A673 (cell line): ENCODE data around the gene CCDC63. TPM values are rescaled to one million over a fixed set of nuclear protein-coding genes. Genes with fewer than 3 reads are reported as not detected.

Experiments
- BruUV-seq: library from RNA; stranded (reverse); fragments of 400-500 nt; replicated peaks from 2 replicates; lab custom pipeline; 2021; lab: Mats Ljungman, UMichigan
- CTCF ChIA-PET: fragments of 300-600 bp; sonication (Branson Sonifier 250); formaldehyde crosslinking; loops from one replicate; lab custom pipeline; 2022; ENCODE audit warnings: antibody characterized with exemption; lab: Charles Lee
- POLR2A ChIA-PET: fragments of 300-600 bp; sonication (Branson Sonifier 250); formaldehyde crosslinking; loops from one replicate; lab custom pipeline; 2022; ENCODE audit warnings: antibody characterized with exemption; ENCODE audit not compliant: low non-redundant PET; lab: Charles Lee
- DNase-seq: peaks from one replicate; pipeline ENCODE4 v3.0.0-alpha.2; 2015; ENCODE audit warnings: low spot score
- H3K27ac ChIP-seq: fragments of 200-600 bp; sonication (generic); 2 replicates; pipeline ENCODE4 v1.5.1; 2016; ENCODE audit warnings: mixed run types, low read depth, mild to moderate bottlenecking, mixed read lengths, antibody characterized with exemption, low read length; ENCODE audit not compliant: poor library complexity, severe bottlenecking
- H3K27me3 ChIP-seq: fragments of 200-600 bp; sonication (generic); replicated peaks from 2 replicates; pipeline ENCODE4 v1.6.1; 2017; ENCODE audit warnings: mixed run types, low read depth, mild to moderate bottlenecking, mixed read lengths, antibody characterized with exemption, low read length; ENCODE audit not compliant: insufficient read depth, poor library complexity
- H3K36me3 ChIP-seq: fragments of 200-600 bp; sonication (generic); 2 replicates; pipeline ENCODE4 v1.6.1; 2016; ENCODE audit warnings: mixed run types, mild to moderate bottlenecking, mixed read lengths, antibody characterized with exemption, low read length; ENCODE audit not compliant: insufficient read depth, poor library complexity, severe bottlenecking
- H3K4me1 ChIP-seq: fragments of 200-600 bp; sonication (generic); 2 replicates; pipeline ENCODE4 v1.6.1; 2017; ENCODE audit warnings: mixed run types, mild to moderate bottlenecking, mixed read lengths, antibody characterized with exemption, low read length; ENCODE audit not compliant: insufficient read depth, poor library complexity, severe bottlenecking
- H3K4me3 ChIP-seq: fragments of 200-600 bp; sonication (generic); 2 replicates; pipeline ENCODE4 v1.5.1; 2016; ENCODE audit warnings: low read depth, mixed run types, mild to moderate bottlenecking, mixed read lengths, low read length; ENCODE audit not compliant: poor library complexity, severe bottlenecking
- H3K9me3 ChIP-seq: fragments of 200-600 bp; sonication (generic); 2 replicates; pipeline ENCODE4 v1.6.1; 2016; ENCODE audit warnings: mixed run types, low read depth, mild to moderate bottlenecking, mixed read lengths, antibody characterized with exemption, low read length; ENCODE audit not compliant: poor library complexity, severe bottlenecking
- CTCF ChIP-seq: fragments of 300-800, 200-600 bp; sonication (generic); conservative IDR thresholded peaks from 2 replicates; pipeline ENCODE4 v1.5.1; 2017; ENCODE audit warnings: low read depth, mild to moderate bottlenecking, antibody characterized with exemption, low read length, moderate library complexity, mixed read lengths
- EZH2 ChIP-seq: fragments of 200-600 bp; sonication (generic); IDR thresholded peaks from 2 replicates; pipeline ENCODE4 v1.6.1; 2017; ENCODE audit warnings: borderline replicate concordance, low read depth, mild to moderate bottlenecking, mixed read lengths, antibody characterized with exemption, low read length; ENCODE audit not compliant: poor library complexity, severe bottlenecking
- intact Hi-C: fragments of 100-400 bp; cut with micrococcal nuclease; formaldehyde crosslinking; loops from one replicate; pipeline ENCODE4 v1.10.0; 2022; ENCODE audit not compliant: unreplicated experiment
- total RNA-seq: library from RNA; stranded (reverse); gene quantifications from 2 replicates; pipeline ENCODE4 v1.2.3, GENCODE V29; 2021

CCDC63 gene
- total RNA-seq, 1 experiment from 2014 or later = 0.24 TPM

- no TSS peak for BruUV-seq
- Histone ChIP-seq H3K9me3 (no peaks in the 10 kb centered on the region), H3K27me3 (no peaks in the 10 kb centered on the region), H3K4me3 (no peak overlapping the region), H3K36me3 (no peaks in the 10 kb centered on the region), H3K27ac (no peak overlapping the region), H3K4me1 (no peaks in the 10 kb centered on the region)
- ChIA-PET CTCF (no interaction called here), POLR2A (interaction anchor here (0.6 kb wide), 1 partner anchor 38 kb away, joined by 11 read pairs; no protein-coding TSS in a partner anchor)
- peak; percentile 60 for DNase-seq
- TF ChIP-seq EZH2 = no peak
- no peak for TF ChIP-seq CTCF
- intact Hi-C loops = no loop called here
Observed at GRCh38 chr12:110917467-110917866, 70.7 kb downstream of the CCDC63 start.

DNA sequence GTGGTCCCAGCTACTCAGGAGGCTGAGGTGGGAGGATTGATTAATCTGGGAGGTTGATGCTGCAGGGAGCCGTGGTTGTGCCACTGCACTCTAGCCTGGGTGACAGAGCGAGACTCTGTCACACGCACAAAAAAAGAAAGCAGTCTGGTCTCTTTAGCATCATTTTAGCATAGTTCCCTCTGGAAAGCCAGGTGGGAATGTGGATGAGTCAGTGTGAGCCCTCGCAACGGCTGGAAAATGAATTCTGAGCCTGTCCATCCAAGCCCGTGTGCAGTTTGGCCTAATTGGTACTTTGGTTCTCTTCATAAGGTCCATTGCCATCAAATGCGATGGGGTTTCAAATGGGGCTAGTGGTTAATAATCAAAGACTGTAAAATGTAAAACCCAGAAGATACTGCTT is 71.2 kb downstream of the CCDC63 start:
- ChIA-PET POLR2A (interaction anchor here (0.6 kb wide), 1 partner anchor 37 kb away, joined by 11 read pairs; no protein-coding TSS in a partner anchor), CTCF (no interaction called here)
- H3K27ac ChIP-seq = no peak overlapping the region
- no peaks in the 10 kb centered on the region for H3K27me3 ChIP-seq
- intact Hi-C loops = no loop called here
- BruUV-seq = no TSS peak
- no peaks in the 10 kb centered on the region for H3K36me3 ChIP-seq
- TF ChIP-seq EZH2 (no peak), CTCF (no peak)
- H3K4me3 ChIP-seq = no peak overlapping the region
- H3K9me3 ChIP-seq = no peaks in the 10 kb centered on the region
- no peaks in the 10 kb centered on the region for H3K4me1 ChIP-seq
- DNase-seq = no peak

DNA sequence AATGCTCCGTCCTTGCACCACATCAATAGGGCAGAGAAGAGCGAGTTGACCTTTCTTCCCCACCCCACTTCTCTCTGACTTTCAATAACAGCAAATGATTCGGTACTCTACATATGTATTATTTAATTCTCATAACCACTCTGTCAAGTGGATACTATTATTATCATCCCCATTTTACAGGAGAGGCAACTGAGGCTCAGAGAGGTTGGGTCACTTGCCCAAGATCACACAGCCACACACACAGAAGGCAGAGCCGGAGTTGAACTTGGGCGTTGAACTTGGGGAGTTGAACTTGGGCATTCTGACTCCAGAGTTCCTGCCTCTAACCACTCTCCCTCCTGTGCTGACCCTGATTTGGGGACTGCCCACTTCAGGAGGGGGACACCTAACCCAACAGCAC is 72.9 kb downstream of the CCDC63 start:
- no peak for DNase-seq
- no TSS peak for BruUV-seq
- Histone ChIP-seq H3K27me3 (no peaks in the 10 kb centered on the region), H3K36me3 (no peaks in the 10 kb centered on the region), H3K27ac (no peak overlapping the region), H3K9me3 (no peaks in the 10 kb centered on the region), H3K4me1 (no peaks in the 10 kb centered on the region), H3K4me3 (no peak overlapping the region)
- POLR2A ChIA-PET = no interaction called here
- CTCF ChIA-PET = no interaction called here
- intact Hi-C loops = no loop called here
- TF ChIP-seq CTCF (no peak), EZH2 (no peak)
